H1 (cell line): ENCODE data around the gene FLRT2. TPM values are rescaled to one million over a fixed set of nuclear protein-coding genes. Genes with fewer than 3 reads are reported as not detected.

Source experiments
- CTCF ChIA-PET: fragments of 300-600 bp; sonication (Branson Sonifier 250); formaldehyde crosslinking; loops from one replicate; lab custom pipeline; 2021; ENCODE audit not compliant: partially characterized antibody; lab: Charles Lee
- POLR2A ChIA-PET: fragments of 300-600 bp; sonication (Branson Sonifier 250); formaldehyde crosslinking; loops from one replicate; lab custom pipeline; 2021; ENCODE audit warnings: inconsistent platforms; ENCODE audit not compliant: partially characterized antibody; lab: Charles Lee
- DNase-seq, 2 experiments: peaks; one replicate each; pipeline versions ENCODE4 v3.0.0 to v3.0.0-alpha.2; 2010 to 2022; ENCODE audit warnings: low spot score in 2 of 2, low read depth in 1 of 2, mixed read lengths in 1 of 2
- FAIRE-seq: peaks from 2 replicates; lab custom pipeline; 2011; peaks lifted over from hg19 to GRCh38; lab: Jason Lieb, UNC
- H2AFZ ChIP-seq: 2 replicates; pipeline ENCODE4 v1.8.1; 2012; ENCODE audit warnings: low read length, inconsistent platforms
- H2AK5ac ChIP-seq: 2 replicates; pipeline ENCODE4 v1.6.1; 2013; ENCODE audit warnings: low read depth, low read length
- H2BK120ac ChIP-seq: replicated peaks from 2 replicates; pipeline ENCODE3; 2013; ENCODE audit warnings: low read depth, low read length, inconsistent platforms
- H2BK12ac ChIP-seq: 2 replicates; pipeline ENCODE4 v1.6.1; 2013; ENCODE audit warnings: low read depth, low read length
- H2BK15ac ChIP-seq: 2 replicates; pipeline ENCODE4 v1.6.1; 2013; ENCODE audit warnings: low read length
- H2BK20ac ChIP-seq: 2 replicates; pipeline ENCODE4 v1.6.1; 2013; ENCODE audit warnings: low read length
- H2BK5ac ChIP-seq: 2 replicates; pipeline ENCODE4 v1.6.1; 2013; ENCODE audit warnings: low read depth, low read length
- H3K14ac ChIP-seq: 2 replicates; pipeline ENCODE4 v1.6.1; 2013; ENCODE audit warnings: inconsistent platforms; ENCODE audit not compliant: insufficient read length
- H3K18ac ChIP-seq: 2 replicates; pipeline ENCODE4 v1.6.1; 2013; ENCODE audit warnings: low read length; ENCODE audit errors: extremely low read depth
- H3K23ac ChIP-seq: 2 replicates; pipeline ENCODE4 v1.6.1; 2013; ENCODE audit warnings: inconsistent platforms; ENCODE audit not compliant: insufficient read length
- H3K23me2 ChIP-seq: 2 replicates; pipeline ENCODE4 v1.6.1; 2013; ENCODE audit warnings: low read depth, low read length
- H3K27ac ChIP-seq: 2 replicates; pipeline ENCODE4 v1.6.1; 2011; ENCODE audit warnings: low read depth, low read length, inconsistent platforms
- H3K27me3 ChIP-seq, 4 experiments: replicated peaks in 1 of 4; 1 replicate in 1 of 4; 2 replicates in 3 of 4; pipeline versions ENCODE4 v1.6.1 to v1.8.1; 2011 to 2013; ENCODE audit warnings: low read length in 3 of 4, mild to moderate bottlenecking in 3 of 4, inconsistent platforms in 2 of 4, mixed read lengths in 2 of 4, moderate library complexity in 1 of 4; ENCODE audit not compliant: control insufficient read depth in 3 of 4, insufficient read depth in 3 of 4; ENCODE audit errors: extremely low read depth in 1 of 4
- H3K36me3 ChIP-seq, 4 experiments: 2 replicates each; pipeline versions ENCODE4 v1.6.1 to v1.8.1; 2011 to 2013; ENCODE audit warnings: mild to moderate bottlenecking in 4 of 4, low read length in 3 of 4, moderate library complexity in 2 of 4, control low read depth in 1 of 4, inconsistent platforms in 1 of 4; ENCODE audit not compliant: insufficient read depth in 4 of 4, control insufficient read depth in 2 of 4
- H3K4ac ChIP-seq: replicated peaks from 2 replicates; pipeline ENCODE3; 2013; ENCODE audit warnings: low read length, low read depth, mixed read lengths, inconsistent platforms; ENCODE audit not compliant: insufficient read length
- H3K4me1 ChIP-seq, 4 experiments: replicated peaks in 1 of 4; 1 replicate in 1 of 4; 2 replicates in 3 of 4; pipeline versions ENCODE4 v1.6.1 to v1.8.1; 2011 to 2013; ENCODE audit warnings: low read length in 3 of 4, inconsistent platforms in 2 of 4, mixed read lengths in 1 of 4; ENCODE audit not compliant: insufficient read depth in 4 of 4, control insufficient read depth in 3 of 4
- H3K4me2 ChIP-seq, 2 experiments: 2 replicates each; pipeline versions ENCODE4 v1.6.1 to v1.8.1; 2011 to 2013; ENCODE audit warnings: low read depth in 2 of 2, low read length in 2 of 2, control low read depth in 1 of 2, inconsistent platforms in 1 of 2, mild to moderate bottlenecking in 1 of 2; ENCODE audit not compliant: insufficient read depth in 1 of 2
- H3K4me3 ChIP-seq, 4 experiments: fragments of 200-600, 300-600 bp in 1 of 4; sonication (generic), shearing (Covaris generic), sonication (Bioruptor Twin) in 1 of 4; 2 replicates each; pipeline versions ENCODE4 v1.5.1 to v1.8.1; 2011 to 2016; ENCODE audit warnings: low read length in 4 of 4, low read depth in 3 of 4, control low read depth in 2 of 4, inconsistent platforms in 2 of 4, mild to moderate bottlenecking in 2 of 4, mixed read lengths in 1 of 4, moderate library complexity in 1 of 4; ENCODE audit not compliant: insufficient read depth in 2 of 4; ENCODE audit errors: extremely low read depth in 1 of 4
- H3K56ac ChIP-seq: replicated peaks from 2 replicates; pipeline ENCODE3; 2013; ENCODE audit warnings: low read depth, mild to moderate bottlenecking, mixed read lengths, low read length, inconsistent platforms; ENCODE audit not compliant: insufficient read length
- H3K79me1 ChIP-seq: 2 replicates; pipeline ENCODE4 v1.6.1; 2013; ENCODE audit warnings: low read depth, low read length, control low read depth
- H3K79me2 ChIP-seq, 2 experiments: 2 replicates each; pipeline versions ENCODE4 v1.6.1 to v1.8.1; 2012 to 2013; ENCODE audit warnings: low read length in 2 of 2, mild to moderate bottlenecking in 2 of 2, inconsistent platforms in 1 of 2; ENCODE audit not compliant: insufficient read depth in 2 of 2, control insufficient read depth in 1 of 2
- H3K9ac ChIP-seq, 4 experiments: replicated peaks in 1 of 4; 1 replicate in 1 of 4; 2 replicates in 3 of 4; pipeline versions ENCODE4 v1.6.1 to v1.8.1; 2011 to 2013; ENCODE audit warnings: low read depth in 3 of 4, low read length in 3 of 4, control low read depth in 2 of 4, mild to moderate bottlenecking in 2 of 4, moderate library complexity in 2 of 4, inconsistent platforms in 1 of 4; ENCODE audit errors: extremely low read depth in 1 of 4
- H3K9me3 ChIP-seq, 2 experiments: 2 replicates each; pipeline versions ENCODE4 v1.6.1 to v1.8.1; 2012 to 2013; ENCODE audit warnings: mild to moderate bottlenecking in 2 of 2, moderate library complexity in 2 of 2, control low read depth in 1 of 2, inconsistent platforms in 1 of 2, low read depth in 1 of 2, low read length in 1 of 2, mixed read lengths in 1 of 2; ENCODE audit not compliant: insufficient read depth in 2 of 2
- H4K20me1 ChIP-seq, 2 experiments: replicated peaks in 1 of 2; 2 replicates each; pipeline versions ENCODE3 to v1.8.1; 2011 to 2013; ENCODE audit warnings: inconsistent platforms in 2 of 2, low read length in 2 of 2, mild to moderate bottlenecking in 1 of 2; ENCODE audit not compliant: insufficient read depth in 2 of 2, control insufficient read depth in 1 of 2
- H4K5ac ChIP-seq: 2 replicates; pipeline ENCODE4 v1.6.1; 2013; ENCODE audit warnings: low read length, low read depth, mixed read lengths, inconsistent platforms; ENCODE audit not compliant: insufficient read length
- H4K8ac ChIP-seq: 2 replicates; pipeline ENCODE4 v1.8.0; 2013; ENCODE audit warnings: mild to moderate bottlenecking, moderate library complexity, low read length, inconsistent platforms; ENCODE audit not compliant: insufficient read depth; ENCODE audit errors: extremely low read depth
- H4K91ac ChIP-seq: replicated peaks from 2 replicates; pipeline ENCODE3; 2013; ENCODE audit warnings: low read length, mixed read lengths, inconsistent platforms; ENCODE audit not compliant: insufficient read length
- CTBP2 ChIP-seq: IDR thresholded peaks from 2 replicates; pipeline ENCODE4 v1.7.0; 2011; ENCODE audit warnings: borderline replicate concordance, mild to moderate bottlenecking, moderate library complexity, mixed read lengths, low read length; ENCODE audit not compliant: insufficient read depth, insufficient read length
- EP300 ChIP-seq, 2 experiments: IDR thresholded peaks; 1 replicate in 1 of 2; 2 replicates in 1 of 2; pipeline ENCODE4 v1.6.1; 2011 to 2012; ENCODE audit warnings: low read depth in 2 of 2, low read length in 2 of 2, mild to moderate bottlenecking in 2 of 2, borderline replicate concordance in 1 of 2, inconsistent platforms in 1 of 2, moderate library complexity in 1 of 2
- HDAC2 ChIP-seq, 2 experiments: fragments of 300-600 bp in 1 of 2; sonication (generic) in 1 of 2; IDR thresholded peaks; 2 replicates each; pipeline ENCODE4 v1.6.1; 2011 to 2012; ENCODE audit warnings: low read depth in 2 of 2, low read length in 2 of 2, mild to moderate bottlenecking in 2 of 2, moderate library complexity in 2 of 2, borderline replicate concordance in 1 of 2, inconsistent platforms in 1 of 2
- KDM1A ChIP-seq: fragments of 200-600, 300-600 bp; sonication (generic); IDR thresholded peaks from 2 replicates; pipeline ENCODE4 v1.7.1; 2016; ENCODE audit warnings: mild to moderate bottlenecking, low read length, borderline replicate concordance
- KDM5A ChIP-seq: fragments of 200-600 bp; IDR thresholded peaks from 2 replicates; pipeline ENCODE4 v1.7.1; 2012; ENCODE audit warnings: mild to moderate bottlenecking, low read length, inconsistent platforms, mixed read lengths
- PHF8 ChIP-seq: fragments of 200-600 bp; sonication (generic); conservative IDR thresholded peaks from 2 replicates; pipeline ENCODE4 v1.7.1; 2012; ENCODE audit warnings: low read depth, mild to moderate bottlenecking, inconsistent platforms, low read length, moderate library complexity
- SAP30 ChIP-seq: fragments of 300-600 bp; sonication (generic); IDR thresholded peaks from 2 replicates; pipeline ENCODE4 v1.7.1; 2012; ENCODE audit warnings: low read length, moderate library complexity, mild to moderate bottlenecking, inconsistent platforms; ENCODE audit not compliant: insufficient read depth, insufficient replicate concordance
- SUZ12 ChIP-seq: fragments of 200-600 bp; sonication (generic); IDR thresholded peaks from 2 replicates; pipeline ENCODE4 v1.6.1; 2012; ENCODE audit warnings: mild to moderate bottlenecking, inconsistent platforms, low read length, moderate library complexity, mixed read lengths
- WGBS, 2 experiments: shearing (Covaris generic) in 1 of 2; methylation state at CpG; one replicate each; pipeline versions ENCODE4 v1.1.6 to v1.1.7; 2013 to 2015; ENCODE audit warnings: low lambda C conversion rate in 2 of 2, mixed read lengths in 2 of 2, inconsistent platforms in 1 of 2, low coverage in 1 of 2, missing lambda C conversion rate in 1 of 2; ENCODE audit not compliant: insufficient replicate concordance in 2 of 2, insufficient coverage in 1 of 2, insufficient read length in 1 of 2; ENCODE audit errors: extremely low coverage in 1 of 2, missing lambda C conversion rate in 1 of 2; 5-methylcytosine and 5-hydroxymethylcytosine counted together
- polyA plus RNA-seq, 7 experiments: library from polyadenylated mRNA; depleted of rRNA in 3 of 7; stranded (reverse) in 5 of 7; unstranded in 2 of 7; fragments of >200 nt in 5 of 7; fragments of 200-250 nt in 2 of 7; gene quantifications; 1 replicate in 5 of 7; 2 replicates in 1 of 7; 4 replicates in 1 of 7; pipeline versions ENCODE4 v1.2.1 to v1.2.3, GENCODE V29; 2011 to 2013; ENCODE audit warnings: missing spikeins in 2 of 7, mixed read lengths in 2 of 7
- total RNA-seq: library from RNA; stranded (reverse); fragmentation: NEBNext Ultra II Directional; extraction: Animal tissue kit (Norgen Biotek cat#: 25700); gene quantifications from 2 replicates; pipeline ENCODE4 v1.2.1, GENCODE V29; 2021

Gene FLRT2
- total and polyA plus RNA-seq, 2 of the 8 experiments (the other 6 are each of a cell fraction or from before 2014, with no cell fraction given): 2.4 to 6.9 TPM

DNA sequence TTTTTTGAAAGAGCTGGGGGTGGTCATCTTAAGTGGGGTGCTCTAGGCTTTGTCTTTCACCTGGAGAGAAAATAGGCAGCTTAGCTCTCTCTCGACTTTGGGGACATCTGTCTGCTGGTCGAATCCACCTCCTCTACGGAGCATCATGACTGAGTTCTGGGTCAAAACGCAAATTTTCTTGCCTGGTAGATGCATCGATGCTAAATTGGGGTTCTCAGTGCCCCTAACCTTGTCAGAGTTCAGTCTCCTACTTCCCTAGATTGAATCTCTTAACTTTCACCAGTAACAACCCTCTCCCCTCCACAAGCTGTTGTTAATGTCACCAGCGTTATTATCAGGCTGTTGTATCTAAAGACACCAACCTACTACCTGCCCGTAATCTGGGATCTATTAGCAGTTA, 682 bp downstream of the FLRT2 start:
- Histone ChIP-seq H2BK12ac (no peak overlapping the region), H3K14ac (no peak overlapping the region), H3K23ac (no peak overlapping the region), H3K18ac (no peak overlapping the region), H3K4me2 (peak overlapping the region; percentile 94 to 99), H4K20me1 (peaks cover 2 to 3% of the 10 kb centered on the region in 2 experiments), H3K9me3 (no peaks in the 10 kb centered on the region), H2BK20ac (no peak overlapping the region), H2BK120ac (no peak overlapping the region), H2BK5ac (no peak overlapping the region), H3K27me3 (peaks cover 27 to 66% (median 54%) of the 10 kb centered on the region in 4 experiments), H2AK5ac (no peak overlapping the region), H3K79me1 (no peaks in the 10 kb centered on the region), H4K5ac (no peak overlapping the region), H3K23me2 (peaks cover 46% of the 10 kb centered on the region), H3K56ac (no peak overlapping the region), H4K91ac (no peak overlapping the region), H3K9ac (no peak overlapping the region; a peak in 1 of 7 replicates), H2AFZ (no peak overlapping the region), H3K36me3 (no peaks in the 10 kb centered on the region), H3K4me3 (peak overlapping the region; percentile 62 to 76 (median 68)), H2BK15ac (no peak overlapping the region), H4K8ac (no peak overlapping the region), H3K4me1 (peaks cover 6 to 34% (median 13%) of the 10 kb centered on the region in 4 experiments), H3K27ac (no peak overlapping the region), H3K79me2 (no peaks in the 10 kb centered on the region), H3K4ac (no peak overlapping the region)
- ChIA-PET CTCF (interaction anchor here (0.9 to 2.1 kb wide), 2 partner anchors 81 to 87 kb away, joined by 3 to 9 read pairs; no protein-coding TSS in a partner anchor), POLR2A (interaction anchor here (0.9 kb wide), 1 partner anchor 48 kb away, joined by 3 read pairs; no protein-coding TSS in a partner anchor)
- TF ChIP-seq CTBP2 (no peak), HDAC2 (IDR thresholded peaks at IDR 0.05; ENCODE audit: borderline replicate concordance in 1 of 2, low read depth in 2 of 2, low read length in 2 of 2) (no peak), PHF8 (no peak), SAP30 (peak; percentile 20), EP300 (IDR thresholded peaks at IDR 0.05; ENCODE audit: borderline replicate concordance in 1 of 2, low read depth in 2 of 2, low read length in 2 of 2) (no peak), SUZ12 (peak; percentile 39; the same call in 1 of the 2 replicates), KDM1A (no peak), KDM5A (no peak)
- WGBS, 2 experiments: 2% methylated on average over 7 of the region's 7 CpGs; no CpG with 5 or more reads in 1 of the 2 experiments
- FAIRE-seq (no peak), DNase-seq (no peak)
